ENCODE data around the gene CDON.

DNA sequence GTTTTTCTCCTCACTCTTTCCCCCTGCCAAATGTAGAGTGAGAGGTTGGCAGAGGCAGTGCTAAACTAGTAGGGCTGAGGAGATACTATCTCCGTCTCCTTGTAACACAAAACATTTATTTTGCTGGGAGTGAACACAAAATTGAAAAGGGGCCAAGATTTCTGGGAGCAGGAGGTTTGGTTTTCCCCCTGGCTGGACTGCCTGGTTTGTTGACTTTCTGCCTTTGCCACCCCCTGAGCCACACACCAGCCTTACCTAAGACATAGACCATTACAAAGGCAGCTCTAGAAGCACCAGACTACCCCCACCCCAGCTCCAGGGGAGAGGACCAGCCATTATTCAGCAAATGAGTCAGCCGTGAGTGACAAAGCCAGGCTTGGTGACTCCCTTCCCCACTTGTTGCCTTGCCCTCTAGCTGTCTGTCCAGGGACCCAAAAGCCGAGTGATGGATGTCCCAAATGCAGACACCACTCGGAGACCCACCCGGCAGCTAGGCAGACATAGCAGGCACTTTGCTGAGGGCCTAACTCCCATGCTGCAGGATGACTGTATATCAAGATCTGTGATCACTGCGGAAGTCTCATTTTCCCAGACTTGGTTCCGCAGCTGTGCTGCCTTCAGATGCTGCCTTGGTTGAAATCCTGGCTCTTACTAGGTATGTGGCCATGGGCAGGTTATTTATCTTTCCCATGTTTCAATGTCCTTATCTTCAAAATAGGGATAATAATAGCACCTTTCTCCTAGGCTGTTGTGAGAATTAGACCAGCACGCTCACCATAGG lies 17.7 kb upstream of the CDON start:
- TF ChIP-seq, protein P1, sequence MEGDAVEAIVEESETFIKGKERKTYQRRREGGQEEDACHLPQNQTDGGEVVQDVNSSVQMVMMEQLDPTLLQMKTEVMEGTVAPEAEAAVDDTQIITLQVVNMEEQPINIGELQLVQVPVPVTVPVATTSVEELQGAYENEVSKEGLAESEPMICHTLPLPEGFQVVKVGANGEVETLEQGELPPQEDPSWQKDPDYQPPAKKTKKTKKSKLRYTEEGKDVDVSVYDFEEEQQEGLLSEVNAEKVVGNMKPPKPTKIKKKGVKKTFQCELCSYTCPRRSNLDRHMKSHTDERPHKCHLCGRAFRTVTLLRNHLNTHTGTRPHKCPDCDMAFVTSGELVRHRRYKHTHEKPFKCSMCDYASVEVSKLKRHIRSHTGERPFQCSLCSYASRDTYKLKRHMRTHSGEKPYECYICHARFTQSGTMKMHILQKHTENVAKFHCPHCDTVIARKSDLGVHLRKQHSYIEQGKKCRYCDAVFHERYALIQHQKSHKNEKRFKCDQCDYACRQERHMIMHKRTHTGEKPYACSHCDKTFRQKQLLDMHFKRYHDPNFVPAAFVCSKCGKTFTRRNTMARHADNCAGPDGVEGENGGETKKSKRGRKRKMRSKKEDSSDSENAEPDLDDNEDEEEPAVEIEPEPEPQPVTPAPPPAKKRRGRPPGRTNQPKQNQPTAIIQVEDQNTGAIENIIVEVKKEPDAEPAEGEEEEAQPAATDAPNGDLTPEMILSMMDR (IDR thresholded peaks at IDR 0.05): no peak
- no peak for TF ChIP-seq EZH2 (IDR thresholded peaks at IDR 0.05; ENCODE audit: borderline replicate concordance, insufficient read depth, low read depth, low read length, poor library complexity, severe bottlenecking)
